Lower lobe of right lung (tissue), 2 donors: Measurements from ENCODE around the gene SEMA3E. TPM values are rescaled to one million over a fixed set of nuclear protein-coding genes. Genes with fewer than 3 reads are reported as not detected.

Experiments
- ATAC-seq, 2 donors: fragments of 200-7000 bp; cut with Tn5 transposase; one replicate each; pipeline ENCODE4 v1.9.1; 2020 to 2022; ENCODE audit warnings: mild to moderate bottlenecking in 2 of 2, moderate library complexity in 2 of 2
- DNase-seq: peaks from one replicate; pipeline ENCODE4 v3.0.0-alpha.2; 2020
- H3K27ac ChIP-seq: fragments of 200-600 bp; one replicate; pipeline ENCODE4 v1.8.0; 2022
- H3K27me3 ChIP-seq: fragments of 200-600 bp; one replicate; pipeline ENCODE4 v1.8.0; 2022; ENCODE audit warnings: low read depth
- H3K36me3 ChIP-seq: fragments of 200-600 bp; one replicate; pipeline ENCODE4 v1.8.0; 2022; ENCODE audit warnings: mild to moderate bottlenecking
- H3K4me1 ChIP-seq: fragments of 200-600 bp; one replicate; pipeline ENCODE4 v1.8.0; 2022
- H3K4me3 ChIP-seq: fragments of 200-600 bp; one replicate; pipeline ENCODE4 v1.8.0; 2022; ENCODE audit warnings: mild to moderate bottlenecking
- H3K9me3 ChIP-seq: fragments of 200-600 bp; one replicate; pipeline ENCODE4 v1.8.0; 2022
- intact Hi-C: fragments of 100-400 bp; cut with DNase I; formaldehyde crosslinking; loops from one replicate; pipeline ENCODE4 v1.11.0; 2022
- total RNA-seq: library from RNA; stranded (reverse); fragmentation: NEBNext Ultra II Directional; extraction: Animal tissue kit (Norgen Biotek cat#: 25700); gene quantifications from one replicate; pipeline ENCODE4 v1.2.1, GENCODE V29; 2021
- TF ChIP-seq, protein P1 (sequence below): fragments of 200-600 bp; IDR thresholded peaks from one replicate; pipeline ENCODE4 v1.8.0; 2022; ENCODE audit warnings: antibody characterized with exemption, mild to moderate bottlenecking
- donor health status: DM: no; HTN: yes; CAD: no; lungs with severe emphysema.

The SEMA3E gene
- total RNA-seq, 1 donor from 2014 or later = 8.8 TPM

DNA sequence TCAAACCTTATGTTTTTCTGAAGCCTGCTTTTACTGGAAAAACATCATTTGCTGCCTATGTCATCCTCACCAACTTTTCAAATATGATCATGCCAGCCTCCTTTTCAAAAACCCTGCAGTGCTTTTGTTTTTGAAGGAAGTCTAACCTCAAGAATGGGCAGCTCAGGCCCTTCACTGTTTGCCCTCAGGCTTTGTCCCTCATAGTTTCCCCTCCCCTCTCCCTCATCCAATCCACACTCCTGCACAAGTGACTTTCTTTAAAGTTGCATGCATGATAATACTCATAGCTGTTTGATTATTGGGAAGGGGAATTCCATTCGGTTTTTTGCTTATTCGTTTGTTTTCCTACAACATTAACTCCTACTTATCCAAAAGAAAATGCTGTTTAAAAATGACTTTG is 219.4 kb downstream of the SEMA3E start:
- no peak for DNase-seq
- no peak overlapping the region for H3K27ac ChIP-seq
- no peaks in the 10 kb centered on the region for H3K9me3 ChIP-seq
- no peaks in the 10 kb centered on the region for H3K36me3 ChIP-seq
- intact Hi-C loops = no loop called here
- H3K4me1 ChIP-seq = no peaks in the 10 kb centered on the region
- TF ChIP-seq, protein P1, sequence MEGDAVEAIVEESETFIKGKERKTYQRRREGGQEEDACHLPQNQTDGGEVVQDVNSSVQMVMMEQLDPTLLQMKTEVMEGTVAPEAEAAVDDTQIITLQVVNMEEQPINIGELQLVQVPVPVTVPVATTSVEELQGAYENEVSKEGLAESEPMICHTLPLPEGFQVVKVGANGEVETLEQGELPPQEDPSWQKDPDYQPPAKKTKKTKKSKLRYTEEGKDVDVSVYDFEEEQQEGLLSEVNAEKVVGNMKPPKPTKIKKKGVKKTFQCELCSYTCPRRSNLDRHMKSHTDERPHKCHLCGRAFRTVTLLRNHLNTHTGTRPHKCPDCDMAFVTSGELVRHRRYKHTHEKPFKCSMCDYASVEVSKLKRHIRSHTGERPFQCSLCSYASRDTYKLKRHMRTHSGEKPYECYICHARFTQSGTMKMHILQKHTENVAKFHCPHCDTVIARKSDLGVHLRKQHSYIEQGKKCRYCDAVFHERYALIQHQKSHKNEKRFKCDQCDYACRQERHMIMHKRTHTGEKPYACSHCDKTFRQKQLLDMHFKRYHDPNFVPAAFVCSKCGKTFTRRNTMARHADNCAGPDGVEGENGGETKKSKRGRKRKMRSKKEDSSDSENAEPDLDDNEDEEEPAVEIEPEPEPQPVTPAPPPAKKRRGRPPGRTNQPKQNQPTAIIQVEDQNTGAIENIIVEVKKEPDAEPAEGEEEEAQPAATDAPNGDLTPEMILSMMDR = no peak
- no peaks in the 10 kb centered on the region for H3K27me3 ChIP-seq
- H3K4me3 ChIP-seq = no peak overlapping the region
- no peak for ATAC-seq

DNA sequence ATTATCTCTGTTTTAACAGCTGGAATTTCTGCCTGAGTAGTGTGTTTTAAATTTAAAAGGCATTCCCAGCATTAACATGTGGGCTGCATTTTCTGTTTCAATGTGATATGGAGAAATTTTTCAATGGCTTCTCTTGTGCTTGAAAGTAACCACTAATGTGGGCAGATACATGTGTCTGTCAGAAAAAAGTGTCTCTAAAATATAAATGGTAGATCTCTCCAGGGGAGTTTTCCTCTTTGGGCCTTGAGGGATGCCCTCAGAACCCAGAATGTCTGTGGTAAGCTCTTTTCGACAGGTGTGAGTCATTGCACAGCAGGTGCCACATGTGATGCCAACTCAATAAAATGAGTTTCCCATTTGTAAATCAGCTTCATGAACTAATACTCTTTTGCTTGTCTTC is 221.1 kb downstream of the SEMA3E start:
- DNase-seq (no peak), ATAC-seq (no peak)
- no peaks in the 10 kb centered on the region for H3K27me3 ChIP-seq
- H3K4me1 ChIP-seq = no peaks in the 10 kb centered on the region
- H3K36me3 ChIP-seq = no peaks in the 10 kb centered on the region
- H3K4me3 ChIP-seq = no peak overlapping the region
- no peaks in the 10 kb centered on the region for H3K9me3 ChIP-seq
- no peak overlapping the region for H3K27ac ChIP-seq
- TF ChIP-seq, protein P1 = no peak
- intact Hi-C loops = no loop called here

DNA sequence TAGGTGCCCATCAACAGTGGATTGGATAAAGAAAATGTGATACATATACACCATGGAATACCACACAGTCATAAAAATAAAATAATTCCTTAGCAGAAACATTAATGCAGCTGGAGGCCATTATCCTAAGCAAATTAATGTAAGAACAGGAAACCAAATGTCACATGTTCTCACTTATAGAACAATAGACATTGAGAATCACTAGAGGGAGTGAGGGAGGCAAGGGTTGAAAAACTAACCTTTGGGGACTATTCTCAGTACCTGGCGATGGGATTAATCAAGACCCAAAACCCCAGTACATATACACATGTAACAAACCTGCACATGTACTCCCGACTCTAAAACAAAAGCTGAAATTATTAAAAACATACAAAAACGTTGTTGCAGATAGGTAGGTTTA is 222.6 kb downstream of the SEMA3E start:
- no peak for ATAC-seq

DNA sequence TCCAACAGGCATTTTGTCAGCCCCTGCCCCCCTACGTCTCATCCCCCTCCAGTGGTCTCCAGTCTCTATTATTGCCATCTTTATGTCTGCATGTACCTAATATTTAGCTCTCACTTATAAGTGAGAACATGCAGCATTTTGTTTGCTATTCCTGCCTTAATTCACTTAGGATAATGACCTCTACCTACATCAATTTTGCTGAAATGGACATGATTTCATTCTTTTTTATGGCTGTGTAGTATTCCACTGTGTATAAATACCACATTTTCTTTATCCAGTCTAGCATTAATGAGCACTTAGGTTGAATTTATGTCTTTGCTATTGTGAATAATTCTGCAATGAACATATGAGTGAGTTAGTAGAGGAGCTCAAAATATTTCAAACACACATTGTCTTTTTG is 229.9 kb downstream of the SEMA3E start:
- TF ChIP-seq, protein P1 = no peak

More for the DNA sequence above, 222.6 kb downstream of the SEMA3E start:
- Histone ChIP-seq H3K4me1 (no peaks in the 10 kb centered on the region), H3K36me3 (no peaks in the 10 kb centered on the region), H3K4me3 (no peak overlapping the region), H3K27ac (no peak overlapping the region), H3K9me3 (no peaks in the 10 kb centered on the region), H3K27me3 (no peaks in the 10 kb centered on the region)
- DNase-seq = no peak
- intact Hi-C loops = no loop called here
- TF ChIP-seq, protein P1 = no peak

DNA sequence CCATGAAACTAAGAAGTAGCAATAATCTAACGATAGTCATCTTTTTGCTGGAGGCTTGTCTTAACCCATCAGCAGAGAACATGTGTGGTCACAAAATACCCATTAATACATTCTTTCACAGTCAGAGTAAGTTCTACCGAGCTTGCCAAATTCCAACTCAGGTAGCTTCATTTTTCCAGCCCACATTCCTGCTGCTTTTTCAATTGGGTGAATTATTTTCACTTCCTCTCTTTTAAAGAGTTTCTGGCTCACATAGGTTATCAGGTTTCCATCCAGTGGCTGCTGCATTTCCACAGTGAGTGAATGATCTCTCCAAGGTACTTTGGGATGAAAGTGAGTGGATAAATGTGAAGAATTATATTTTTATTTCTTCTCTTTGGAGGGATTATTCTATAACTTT is 233.1 kb downstream of the SEMA3E start:
- H3K9me3 ChIP-seq = no peaks in the 10 kb centered on the region
- ATAC-seq (no peak), DNase-seq (no peak)
- H3K36me3 ChIP-seq = no peaks in the 10 kb centered on the region
- H3K4me1 ChIP-seq = no peaks in the 10 kb centered on the region
- H3K27ac ChIP-seq = no peak overlapping the region
- H3K4me3 ChIP-seq = no peak overlapping the region
- TF ChIP-seq, protein P1 = no peak
- intact Hi-C loops = loop anchor here (10.0 kb wide), 1 partner anchor 239 kb away; no protein-coding TSS in a partner anchor
- H3K27me3 ChIP-seq = no peaks in the 10 kb centered on the region

More for the DNA sequence above, 229.9 kb downstream of the SEMA3E start:
- ATAC-seq (no peak), DNase-seq (no peak)
- Histone ChIP-seq H3K9me3 (no peaks in the 10 kb centered on the region), H3K27me3 (no peaks in the 10 kb centered on the region), H3K4me1 (no peaks in the 10 kb centered on the region), H3K27ac (no peak overlapping the region), H3K4me3 (no peak overlapping the region), H3K36me3 (no peaks in the 10 kb centered on the region)
- intact Hi-C loops = loop anchor here (10.0 kb wide), 1 partner anchor 236 kb away; no protein-coding TSS in a partner anchor
